RKO (cell line): ENCODE measurements around the gene MSX2.
A peak's percentile ranks its signal among the peaks of the same experiment; 100 is the strongest.
"Not testable (repeated sequence)": the region's sequence is repeated elsewhere in the genome, so short reads cannot be mapped to it uniquely, and the experiment has no call there.

Experiments used
- DNase-seq: peaks from one replicate; pipeline ENCODE4 v3.0.0-alpha.2; 2016; ENCODE audit warnings: low spot score

MSX2 gene

GRCh38 chr5:174733836-174734235, 9.5 kb downstream of the MSX2 start:
- DNase-seq, result no peak

GRCh38 chr5:174734571-174735497, 10.5 kb downstream of the MSX2 start:
- DNase-seq, result no peak

GRCh38 chr5:174735498-174736330, 11.3 kb downstream of the MSX2 start:
- DNase-seq, result no peak

- no peak for DNase-seq
These were observed 11.9 kb downstream of the MSX2 start for GRCh38 chr5:174736331-174736721.

- DNase-seq, result no peak
These were observed 12.4 kb downstream of the MSX2 start for GRCh38 chr5:174736777-174737176.

GRCh38 chr5:174737330-174737729, 12.9 kb downstream of the MSX2 start:
- no peak for DNase-seq

GRCh38 chr5:174741352-174741751, 17.0 kb downstream of the MSX2 start:
- no peak for DNase-seq

GRCh38 chr5:174744896-174745295, 20.5 kb downstream of the MSX2 start:
- DNase-seq, result no peak

GRCh38 chr5:174745590-174746103, 21.3 kb downstream of the MSX2 start:
- DNase-seq, result no peak

GRCh38 chr5:174750711-174751110, 26.3 kb downstream of the MSX2 start:
- peak; percentile 49 for DNase-seq

- peak; percentile 12 for DNase-seq
These were observed 27.0 kb downstream of the MSX2 start for GRCh38 chr5:174751154-174752000.

- DNase-seq, result no peak
These were observed 27.7 kb downstream of the MSX2 start for GRCh38 chr5:174752121-174752520.

GRCh38 chr5:174755106-174755505, 30.7 kb downstream of the MSX2 start:
- peak; percentile 45 for DNase-seq

GRCh38 chr5:174759091-174759490, 34.7 kb downstream of the MSX2 start:
- DNase-seq, result no peak

- DNase-seq, result no peak
These were observed 36.3 kb downstream of the MSX2 start for GRCh38 chr5:174760721-174761120.

GRCh38 chr5:174761341-174761740, 37.0 kb downstream of the MSX2 start:
- DNase-seq, result not testable (repeated sequence)

GRCh38 chr5:174764309-174764708, 39.9 kb downstream of the MSX2 start:
- no peak for DNase-seq

- DNase-seq, result no peak
These were observed 41.2 kb downstream of the MSX2 start for GRCh38 chr5:174765540-174765939.

GRCh38 chr5:174767670-174768069, 43.3 kb downstream of the MSX2 start:
- DNase-seq, result no peak

- DNase-seq, result no peak
These were observed 44.6 kb downstream of the MSX2 start for GRCh38 chr5:174769005-174769404.

- DNase-seq, result no peak
These were observed 49.0 kb downstream of the MSX2 start for GRCh38 chr5:174773371-174773770.

- DNase-seq, result no peak
These were observed 50.7 kb downstream of the MSX2 start for GRCh38 chr5:174775081-174775480.
